Stomach (tissue), 9 donors: ENCODE measurements around the gene L3MBTL4. TPM values are rescaled to one million over a fixed set of nuclear protein-coding genes. Genes with fewer than 3 reads are reported as not detected.

Source experiments
- DNase-seq, 2 donors: peaks; one replicate each; pipeline versions ENCODE4 v3.0.0 to v3.0.0-alpha.2; 2013 to 2019
- H3K27ac ChIP-seq, 5 donors: fragments of 200-600 bp in 4 of 5; sonication (generic) in 4 of 5; one replicate each; pipeline ENCODE4 v1.5.1; 2013 to 2019; ENCODE audit warnings: mild to moderate bottlenecking in 1 of 5, moderate library complexity in 1 of 5
- H3K27me3 ChIP-seq, 3 donors: fragments of 200-600 bp; sonication (generic); one replicate each; pipeline ENCODE4 v1.5.1; 2017 to 2019; ENCODE audit warnings: mixed run types in 1 of 3
- H3K36me3 ChIP-seq, 4 donors: fragments of 200-600 bp; sonication (generic); 1 replicate in 3 of 4; 2 replicates in 1 of 4; pipeline ENCODE4 v1.5.1; 2016 to 2019
- H3K4me1 ChIP-seq, 4 donors: fragments of 200-600 bp; sonication (generic); one replicate each; pipeline ENCODE4 v1.5.1; 2016 to 2019
- H3K4me3 ChIP-seq, 4 donors: fragments of 200-600 bp; sonication (generic) in 3 of 4; one replicate each; pipeline ENCODE4 v1.5.1; 2016 to 2019; ENCODE audit warnings: mild to moderate bottlenecking in 1 of 4
- H3K9me3 ChIP-seq, 4 donors: fragments of 200-600 bp; sonication (generic); one replicate each; pipeline ENCODE4 v1.5.1; 2016 to 2019
- EP300 ChIP-seq: sonication (generic); formaldehyde crosslinking; IDR thresholded peaks from one replicate; pipeline ENCODE4 v1.6.1; 2017; ENCODE audit warnings: antibody characterized with exemption
- POLR2A ChIP-seq, 4 donors: fragments of 450-650 bp; IDR thresholded peaks; one replicate each; pipeline ENCODE4 v1.6.1; 2016; ENCODE audit warnings: antibody characterized with exemption in 4 of 4, control low read depth in 2 of 4, mild to moderate bottlenecking in 1 of 4, moderate library complexity in 1 of 4
- POLR2AphosphoS5 ChIP-seq, 3 donors: sonication (generic); formaldehyde crosslinking; IDR thresholded peaks; one replicate each; pipeline ENCODE4 v1.6.1; 2016; ENCODE audit warnings: antibody characterized with exemption in 3 of 3
- WGBS, 5 donors: extraction: QIAGEN DNeasy Blood & Tissue Kit in 3 of 5; methylation state at CpG; one replicate each; pipeline versions ENCODE4 v1.1.5 to v1.1.7; 2013 to 2018; 5-methylcytosine and 5-hydroxymethylcytosine counted together
- intact Hi-C: fragments of 100-400 bp; cut with DNase I; formaldehyde crosslinking; loops from one replicate; pipeline ENCODE4 v1.15.1; 2023; ENCODE audit warnings: low total_unique reads
- polyA plus RNA-seq, 3 donors: library from polyadenylated mRNA; stranded (reverse); fragments of 200-250 nt; gene quantifications; one replicate each; pipeline ENCODE4 v1.2.3, GENCODE V29; 2013
- total RNA-seq, 5 donors: library from RNA; depleted of rRNA; stranded (reverse); fragments of >200 nt; gene quantifications; one replicate each; pipeline versions ENCODE4 v1.1.0 to v1.2.3, GENCODE V29; 2014 to 2016
- TF ChIP-seq, protein P1 (sequence below), 7 experiments: fragments of 450-650 bp in 4 of 7; fragments of 200-600 bp in 3 of 7; sonication (generic) in 3 of 7; IDR thresholded peaks; one replicate each; pipeline ENCODE4 v1.5.1; 2016 to 2019; ENCODE audit warnings: antibody characterized with exemption in 7 of 7, control low read depth in 2 of 7, mild to moderate bottlenecking in 1 of 7
- donor health status: healthy with polysubstance abuse.
- donor health status: Bipolar disorder and iron deficiency.
- donor health status: healthy.

L3MBTL4 gene
- total and polyA plus RNA-seq, 8 donors, result 1.9 to 23.3 (median 7.6) TPM

DNA sequence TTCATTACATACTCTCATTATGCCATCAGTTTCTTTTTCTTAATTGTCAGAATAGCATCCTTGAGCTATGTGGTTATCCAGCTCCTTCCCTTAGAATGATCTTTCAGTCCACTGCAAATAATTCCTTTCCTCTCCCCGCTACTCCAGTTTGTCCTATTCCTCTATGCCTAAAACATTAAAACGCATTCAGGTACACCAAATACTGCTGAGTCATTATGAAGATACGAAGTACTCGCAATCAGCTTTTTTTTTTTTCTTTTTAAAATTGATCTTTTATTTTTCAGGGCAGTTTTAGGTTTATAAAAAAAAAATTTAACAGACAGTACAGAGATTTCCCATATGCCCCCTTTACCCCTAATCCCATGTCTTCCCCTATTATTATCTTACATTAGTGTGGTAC lies 354.6 kb downstream of the L3MBTL4 start:
- Histone ChIP-seq H3K9me3 (no peaks in the 10 kb centered on the region), H3K36me3 (no peaks in the 10 kb centered on the region), H3K27ac (no peak overlapping the region), H3K4me1 (peaks cover 0 to 9% (median 0%) of the 10 kb centered on the region in 4 donors), H3K27me3 (no peaks in the 10 kb centered on the region), H3K4me3 (no peak overlapping the region)
- intact Hi-C loops, result no loop called here
- WGBS, 5 donors, result 87 to 93% (median 92%) methylated on average over 4 of the region's 4 CpGs
- DNase-seq, result no peak
- TF ChIP-seq POLR2A (IDR thresholded peaks at IDR 0.05) (no peak), EP300 (no peak), POLR2AphosphoS5 (IDR thresholded peaks at IDR 0.05) (no peak)
- TF ChIP-seq, protein P1, sequence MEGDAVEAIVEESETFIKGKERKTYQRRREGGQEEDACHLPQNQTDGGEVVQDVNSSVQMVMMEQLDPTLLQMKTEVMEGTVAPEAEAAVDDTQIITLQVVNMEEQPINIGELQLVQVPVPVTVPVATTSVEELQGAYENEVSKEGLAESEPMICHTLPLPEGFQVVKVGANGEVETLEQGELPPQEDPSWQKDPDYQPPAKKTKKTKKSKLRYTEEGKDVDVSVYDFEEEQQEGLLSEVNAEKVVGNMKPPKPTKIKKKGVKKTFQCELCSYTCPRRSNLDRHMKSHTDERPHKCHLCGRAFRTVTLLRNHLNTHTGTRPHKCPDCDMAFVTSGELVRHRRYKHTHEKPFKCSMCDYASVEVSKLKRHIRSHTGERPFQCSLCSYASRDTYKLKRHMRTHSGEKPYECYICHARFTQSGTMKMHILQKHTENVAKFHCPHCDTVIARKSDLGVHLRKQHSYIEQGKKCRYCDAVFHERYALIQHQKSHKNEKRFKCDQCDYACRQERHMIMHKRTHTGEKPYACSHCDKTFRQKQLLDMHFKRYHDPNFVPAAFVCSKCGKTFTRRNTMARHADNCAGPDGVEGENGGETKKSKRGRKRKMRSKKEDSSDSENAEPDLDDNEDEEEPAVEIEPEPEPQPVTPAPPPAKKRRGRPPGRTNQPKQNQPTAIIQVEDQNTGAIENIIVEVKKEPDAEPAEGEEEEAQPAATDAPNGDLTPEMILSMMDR (IDR thresholded peaks at IDR 0.05), result no peak

DNA sequence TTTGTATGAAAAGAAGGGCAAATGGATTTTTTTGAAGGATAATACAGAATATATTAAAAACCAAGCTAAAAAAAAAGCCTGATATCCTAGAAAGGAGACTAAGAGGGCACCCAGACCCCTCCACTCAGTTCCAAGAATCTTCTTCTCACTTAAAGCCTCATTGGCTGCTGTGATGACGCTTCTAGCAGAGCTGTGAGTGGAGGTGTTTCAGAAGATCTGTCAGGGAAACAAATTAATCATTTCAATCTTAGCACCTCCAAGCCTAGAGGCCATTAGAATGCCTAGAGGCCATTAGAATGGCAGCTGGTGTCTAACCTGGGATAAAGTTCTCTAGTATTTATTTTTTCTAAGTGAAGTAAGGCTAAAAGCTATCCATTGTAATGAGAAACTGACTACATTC lies 355.2 kb downstream of the L3MBTL4 start:
- no peak for DNase-seq
- H3K4me1 ChIP-seq, result peaks cover 0 to 9% (median 0%) of the 10 kb centered on the region in 4 donors
- intact Hi-C loops, result no loop called here
- H3K27me3 ChIP-seq, result no peaks in the 10 kb centered on the region
- H3K36me3 ChIP-seq, result no peaks in the 10 kb centered on the region
- H3K9me3 ChIP-seq, result no peaks in the 10 kb centered on the region
- 73 to 84% (median 83%) methylated on average over 1 of the region's 1 CpG for WGBS, 5 donors
- TF ChIP-seq POLR2A (IDR thresholded peaks at IDR 0.05), result no peak
- no peak for TF ChIP-seq POLR2AphosphoS5 (IDR thresholded peaks at IDR 0.05)
- no peak for TF ChIP-seq EP300
- TF ChIP-seq, protein P1 (IDR thresholded peaks at IDR 0.05), result no peak
- H3K27ac ChIP-seq, result no peak overlapping the region
- no peak overlapping the region for H3K4me3 ChIP-seq

DNA sequence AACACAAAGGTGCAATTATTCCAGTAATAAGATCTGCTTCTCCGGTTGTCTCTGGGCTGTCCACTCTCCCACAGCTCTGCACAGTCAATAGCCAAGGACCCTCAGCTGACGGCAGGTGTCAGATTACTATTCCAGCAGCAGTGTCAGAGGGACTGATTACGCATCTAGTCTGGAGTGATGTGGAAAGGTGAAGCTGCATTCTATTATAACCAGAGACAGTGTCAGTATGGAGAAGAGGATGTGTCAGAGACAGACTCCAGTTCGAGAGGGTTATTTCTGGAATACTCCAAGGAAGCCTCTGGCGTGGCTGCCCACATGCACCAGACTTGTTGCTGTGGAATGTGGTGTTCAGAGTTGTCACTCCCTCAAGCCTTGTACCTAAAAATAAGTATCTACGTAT lies 355.8 kb downstream of the L3MBTL4 start:
- intact Hi-C loops, result no loop called here
- H3K9me3 ChIP-seq, result no peaks in the 10 kb centered on the region
- H3K4me3 ChIP-seq, result no peak overlapping the region
- no peaks in the 10 kb centered on the region for H3K27me3 ChIP-seq
- WGBS, 5 donors, result 61 to 73% (median 69%) methylated on average over 6 of the region's 6 CpGs
- H3K4me1 ChIP-seq, result peaks cover 0 to 9% (median 0%) of the 10 kb centered on the region in 4 donors
- DNase-seq, result no peak
- H3K27ac ChIP-seq, result no peak overlapping the region
- no peak for TF ChIP-seq POLR2AphosphoS5 (IDR thresholded peaks at IDR 0.05)
- TF ChIP-seq, protein P1 (IDR thresholded peaks at IDR 0.05), result no peak
- TF ChIP-seq EP300, result no peak
- no peak for TF ChIP-seq POLR2A (IDR thresholded peaks at IDR 0.05)
- H3K36me3 ChIP-seq, result no peaks in the 10 kb centered on the region

DNA sequence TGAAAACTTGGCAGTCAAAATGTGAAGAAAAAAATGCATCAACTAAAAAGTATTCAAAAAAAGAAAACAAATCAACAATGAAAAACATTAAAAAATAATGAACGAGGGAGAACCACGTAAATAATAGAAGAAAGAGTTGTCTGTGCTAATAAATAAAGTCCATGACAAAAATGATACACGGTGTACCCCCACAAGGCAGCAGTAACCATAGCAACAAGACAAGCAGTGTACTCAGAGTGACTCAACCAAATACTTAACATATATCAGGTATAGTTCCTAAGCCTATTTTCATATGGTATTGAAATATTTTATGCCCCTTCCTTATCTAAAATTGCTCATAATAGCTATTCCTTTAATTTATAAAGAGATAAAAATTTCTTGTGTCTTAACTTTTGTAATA lies 357.1 kb downstream of the L3MBTL4 start:
- no peaks in the 10 kb centered on the region for H3K36me3 ChIP-seq
- no peak overlapping the region for H3K27ac ChIP-seq
- no peaks in the 10 kb centered on the region for H3K9me3 ChIP-seq
- 64 to 73% (median 73%) methylated on average over 3 of the region's 3 CpGs for WGBS, 5 donors
- no peak overlapping the region for H3K4me3 ChIP-seq
- TF ChIP-seq POLR2A (IDR thresholded peaks at IDR 0.05) (no peak), POLR2AphosphoS5 (IDR thresholded peaks at IDR 0.05) (no peak), EP300 (no peak)
- TF ChIP-seq, protein P1 (IDR thresholded peaks at IDR 0.05), result no peak
- peaks cover 0 to 11% (median 3%) of the 10 kb centered on the region in 4 donors for H3K4me1 ChIP-seq
- intact Hi-C loops, result no loop called here
- H3K27me3 ChIP-seq, result no peaks in the 10 kb centered on the region
- no peak for DNase-seq
